ENCODE data around the gene SNHG17.

Gene SNHG17

DNA sequence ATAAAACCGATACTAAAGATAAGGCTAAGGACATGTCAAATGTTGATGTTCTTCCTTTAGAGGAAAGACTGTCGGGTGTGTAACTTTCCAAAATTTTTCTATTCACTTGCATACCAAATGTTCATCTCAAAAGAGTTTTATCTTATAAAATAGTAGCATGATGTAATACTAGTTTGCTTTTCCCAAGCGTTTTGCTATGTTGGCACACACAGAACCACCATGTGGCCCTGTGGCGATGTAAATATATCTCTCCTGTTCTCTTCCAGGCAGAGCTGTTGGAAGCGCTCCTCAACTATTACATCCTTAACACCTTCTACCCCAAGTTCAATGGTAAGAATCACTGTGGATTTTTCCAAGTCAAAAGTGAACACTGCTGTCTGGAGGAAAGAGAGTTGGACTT, 62.3 kb downstream of the SNHG17 start:
- no peak for DNase-seq (ENCODE audit: low spot score)

Data from hematopoietic multipotent progenitor cell treated with erythropoietin and hydrocortisone succinate and interleukin-3 and kit ligand, for 17 days (in vitro differentiated cells).